SU-DHL-6 (cell line): ENCODE results near the gene ORC4.

Experiments
- H2AFZ ChIP-seq: fragments of 200-600 bp; sonication (generic); 2 replicates; pipeline ENCODE4 v1.6.1; 2014; ENCODE audit warnings: low read depth, mild to moderate bottlenecking, moderate library complexity, mixed read lengths, antibody characterized with exemption, low read length; ENCODE audit not compliant: severe bottlenecking
- H3F3A ChIP-seq: fragments of 200-600 bp; shearing (Covaris generic); 2 replicates; pipeline ENCODE4 v1.6.0; 2016; ENCODE audit warnings: antibody characterized with exemption, mild to moderate bottlenecking; ENCODE audit not compliant: insufficient read depth
- H3K27ac ChIP-seq: fragments of 200-600 bp; sonication (generic); 2 replicates; pipeline ENCODE4 v1.5.1; 2016; ENCODE audit warnings: low read depth, mild to moderate bottlenecking, low read length, moderate library complexity, mixed read lengths
- H3K27me3 ChIP-seq: fragments of 200-600 bp; sonication (generic), shearing (Covaris generic); 2 replicates; pipeline ENCODE4 v1.6.0; 2014; ENCODE audit warnings: mild to moderate bottlenecking, low read length
- H3K36me3 ChIP-seq: fragments of 200-600 bp; sonication (generic); 2 replicates; pipeline ENCODE4 v1.6.1; 2014; ENCODE audit warnings: mild to moderate bottlenecking, low read length, mixed read lengths
- H3K4me2 ChIP-seq: fragments of 300-600, 200-600 bp; shearing (Covaris generic), sonication (generic); 2 replicates; pipeline ENCODE4 v1.6.0; 2014; ENCODE audit warnings: low read length, low read depth, mild to moderate bottlenecking; ENCODE audit not compliant: poor library complexity, severe bottlenecking
- H3K4me3 ChIP-seq: fragments of 200-600 bp; sonication (generic); 2 replicates; pipeline ENCODE4 v1.5.1; 2014; ENCODE audit warnings: antibody characterized with exemption, low read length, mild to moderate bottlenecking, mixed read lengths; ENCODE audit not compliant: insufficient read depth, poor library complexity, severe bottlenecking
- H3K79me2 ChIP-seq: fragments of 200-600 bp; sonication (generic); 2 replicates; pipeline ENCODE4 v1.6.1; 2014; ENCODE audit warnings: mild to moderate bottlenecking, low read length, moderate library complexity; ENCODE audit not compliant: insufficient read depth
- H3K9ac ChIP-seq: fragments of 200-600 bp; sonication (generic); 2 replicates; pipeline ENCODE4 v1.7.0; 2014; ENCODE audit warnings: mild to moderate bottlenecking, low read length
- H3K9me2 ChIP-seq: fragments of 200-600 bp; sonication (generic); replicated peaks from 2 replicates; pipeline ENCODE4 v1.6.1; 2014; ENCODE audit warnings: low read length; ENCODE audit not compliant: insufficient read depth
- H3K9me3 ChIP-seq: fragments of 200-600 bp; sonication (generic); 2 replicates; pipeline ENCODE4 v1.6.1; 2014; ENCODE audit warnings: low read length, mixed read lengths; ENCODE audit not compliant: insufficient read depth
- H4K20me1 ChIP-seq: fragments of 200-600 bp; sonication (generic); 2 replicates; pipeline ENCODE4 v1.6.1; 2014; ENCODE audit warnings: low read depth, mild to moderate bottlenecking, antibody characterized with exemption, low read length, moderate library complexity, mixed read lengths
- CTCF ChIP-seq: fragments of 200-600 bp; sonication (generic); IDR thresholded peaks from one replicate; pipeline ENCODE4 v1.5.1; 2017; ENCODE audit warnings: antibody characterized with exemption, mild to moderate bottlenecking, low read length, moderate library complexity; ENCODE audit not compliant: insufficient read depth, poor library complexity, severe bottlenecking
- EZH2phosphoT487 ChIP-seq: fragments of 200-600 bp; sonication (generic), shearing (Covaris generic); conservative IDR thresholded peaks from 2 replicates; pipeline ENCODE4 v1.6.1; 2018; ENCODE audit warnings: mild to moderate bottlenecking, antibody characterized with exemption, low read length, moderate library complexity, mixed read lengths

The ORC4 gene

GRCh38 chr2:147977679-147978078, 42.9 kb downstream of the ORC4 start:
- Histone ChIP-seq H3K79me2 (peaks cover 34% of the 10 kb centered on the region), H3K9ac (no peak overlapping the region), H3K4me2 (no peak overlapping the region), H3K27me3 (no peaks in the 10 kb centered on the region), H3K36me3 (no peaks in the 10 kb centered on the region; the same call in 1 of the 2 replicates), H3K9me2 (no peaks in the 10 kb centered on the region), H2AFZ (no peak overlapping the region), H4K20me1 (no peaks in the 10 kb centered on the region), H3K27ac (no peak overlapping the region), H3K9me3 (no peaks in the 10 kb centered on the region), H3F3A (no peaks in the 10 kb centered on the region), H3K4me3 (no peak overlapping the region)
- TF ChIP-seq EZH2phosphoT487 (no peak), CTCF (no peak)

- Histone ChIP-seq H2AFZ (no peak overlapping the region), H3K4me3 (no peak overlapping the region), H3K36me3 (peaks cover 4% of the 10 kb centered on the region; the same call in 1 of the 2 replicates), H3K4me2 (no peak overlapping the region), H3F3A (no peaks in the 10 kb centered on the region), H3K79me2 (peaks cover 24% of the 10 kb centered on the region), H4K20me1 (no peaks in the 10 kb centered on the region), H3K27ac (no peak overlapping the region), H3K27me3 (no peaks in the 10 kb centered on the region), H3K9me3 (no peaks in the 10 kb centered on the region), H3K9me2 (no peaks in the 10 kb centered on the region), H3K9ac (no peak overlapping the region)
- TF ChIP-seq CTCF (no peak), EZH2phosphoT487 (no peak)
These were observed 44.4 kb downstream of the ORC4 start for GRCh38 chr2:147976102-147976501.

- Histone ChIP-seq H4K20me1 (no peaks in the 10 kb centered on the region), H3K4me3 (no peak overlapping the region), H3F3A (no peaks in the 10 kb centered on the region), H3K27ac (no peak overlapping the region), H3K36me3 (peaks cover 32% of the 10 kb centered on the region), H3K9me2 (no peaks in the 10 kb centered on the region), H3K4me2 (no peak overlapping the region), H3K9ac (no peak overlapping the region), H3K79me2 (no peaks in the 10 kb centered on the region), H2AFZ (no peak overlapping the region), H3K27me3 (no peaks in the 10 kb centered on the region), H3K9me3 (no peaks in the 10 kb centered on the region; the same call in 1 of the 2 replicates)
- no peak for TF ChIP-seq EZH2phosphoT487
- no peak for TF ChIP-seq CTCF
These were observed 52.0 kb downstream of the ORC4 start for GRCh38 chr2:147968571-147968970.
